GM20000 (cell line): ENCODE results near the gene RNASE12.

Experiments used
- DNase-seq: peaks from one replicate; pipeline ENCODE4 v3.0.0; 2012; ENCODE audit warnings: low spot score
- TF ChIP-seq, protein P1 (sequence below): IDR thresholded peaks from 2 replicates; pipeline ENCODE4 v1.5.1; 2012; ENCODE audit warnings: mild to moderate bottlenecking, control low read depth; ENCODE audit errors: extremely low read depth, missing control alignments

Gene RNASE12, protein sequence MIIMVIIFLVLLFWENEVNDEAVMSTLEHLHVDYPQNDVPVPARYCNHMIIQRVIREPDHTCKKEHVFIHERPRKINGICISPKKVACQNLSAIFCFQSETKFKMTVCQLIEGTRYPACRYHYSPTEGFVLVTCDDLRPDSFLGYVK

DNA sequence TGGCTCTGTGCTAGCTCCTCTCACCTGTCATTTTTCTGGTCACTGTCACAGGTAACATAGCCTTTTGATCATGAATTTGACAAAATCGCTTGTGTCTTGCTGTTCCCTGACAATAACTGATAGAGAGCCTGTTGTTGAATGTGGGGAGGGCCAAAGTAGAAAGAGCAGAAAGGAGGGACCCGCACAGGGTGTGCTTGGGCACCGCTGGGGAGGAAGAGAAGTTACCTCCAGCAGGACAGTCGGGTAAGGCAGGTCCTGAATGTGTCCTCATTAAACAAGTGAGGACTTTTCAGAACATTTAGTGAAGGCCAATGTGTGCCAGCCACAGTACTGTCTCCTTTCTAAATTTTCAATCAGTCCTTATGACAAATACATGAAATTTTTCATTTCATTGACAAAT, at the start of gene RNASE12:
Gene RNASE12 (minus strand): TSS at position 142 of the 400 bp plus-strand sequence. CDS start 653 bp downstream, outside the sequence.
- TF ChIP-seq, protein P1, sequence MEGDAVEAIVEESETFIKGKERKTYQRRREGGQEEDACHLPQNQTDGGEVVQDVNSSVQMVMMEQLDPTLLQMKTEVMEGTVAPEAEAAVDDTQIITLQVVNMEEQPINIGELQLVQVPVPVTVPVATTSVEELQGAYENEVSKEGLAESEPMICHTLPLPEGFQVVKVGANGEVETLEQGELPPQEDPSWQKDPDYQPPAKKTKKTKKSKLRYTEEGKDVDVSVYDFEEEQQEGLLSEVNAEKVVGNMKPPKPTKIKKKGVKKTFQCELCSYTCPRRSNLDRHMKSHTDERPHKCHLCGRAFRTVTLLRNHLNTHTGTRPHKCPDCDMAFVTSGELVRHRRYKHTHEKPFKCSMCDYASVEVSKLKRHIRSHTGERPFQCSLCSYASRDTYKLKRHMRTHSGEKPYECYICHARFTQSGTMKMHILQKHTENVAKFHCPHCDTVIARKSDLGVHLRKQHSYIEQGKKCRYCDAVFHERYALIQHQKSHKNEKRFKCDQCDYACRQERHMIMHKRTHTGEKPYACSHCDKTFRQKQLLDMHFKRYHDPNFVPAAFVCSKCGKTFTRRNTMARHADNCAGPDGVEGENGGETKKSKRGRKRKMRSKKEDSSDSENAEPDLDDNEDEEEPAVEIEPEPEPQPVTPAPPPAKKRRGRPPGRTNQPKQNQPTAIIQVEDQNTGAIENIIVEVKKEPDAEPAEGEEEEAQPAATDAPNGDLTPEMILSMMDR: no peak
- DNase-seq: no peak

DNA sequence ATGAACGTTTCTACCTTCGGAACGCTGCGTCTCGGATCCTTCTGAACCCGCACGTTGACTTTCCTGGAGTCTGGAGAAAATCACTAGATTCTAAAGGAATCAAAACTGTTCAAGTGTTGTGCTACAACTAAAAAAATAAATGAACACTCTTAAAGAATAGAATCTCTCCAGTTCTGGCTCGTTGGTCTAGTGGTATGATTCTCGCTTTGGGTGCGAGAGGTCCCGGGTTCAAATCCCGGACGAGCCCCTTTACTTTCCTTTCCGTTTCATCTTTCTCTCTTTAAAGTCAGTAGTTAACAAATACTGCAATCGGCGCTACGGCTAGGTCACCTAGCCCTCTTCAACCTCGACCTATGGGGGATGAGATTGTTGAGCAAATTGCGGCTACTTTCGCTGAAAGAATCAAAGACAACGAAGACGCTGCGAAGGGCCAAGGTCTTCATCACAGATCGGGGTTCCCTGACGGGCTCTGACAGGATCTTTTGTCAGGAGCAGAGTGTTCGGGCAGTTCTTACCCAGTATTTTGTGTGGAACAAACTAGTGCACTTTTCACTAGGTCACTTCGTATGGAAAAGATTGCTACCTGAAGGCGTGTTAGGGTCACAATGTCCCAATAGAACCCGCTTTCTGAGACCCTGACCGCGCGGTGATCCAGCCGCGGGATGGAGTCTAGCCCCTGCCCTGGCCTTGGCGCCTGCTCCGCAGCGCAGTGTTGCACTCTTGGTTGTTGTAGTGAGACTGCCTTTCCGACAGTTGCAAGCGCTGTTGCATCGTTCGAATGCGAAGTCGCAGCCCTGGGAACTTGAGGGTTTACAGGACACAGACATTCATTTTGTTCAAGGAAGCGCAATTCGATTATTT, 41.9 kb upstream of the RNASE12 start:
- TF ChIP-seq, protein P1: no peak
- peak; percentile 61 for DNase-seq

DNA sequence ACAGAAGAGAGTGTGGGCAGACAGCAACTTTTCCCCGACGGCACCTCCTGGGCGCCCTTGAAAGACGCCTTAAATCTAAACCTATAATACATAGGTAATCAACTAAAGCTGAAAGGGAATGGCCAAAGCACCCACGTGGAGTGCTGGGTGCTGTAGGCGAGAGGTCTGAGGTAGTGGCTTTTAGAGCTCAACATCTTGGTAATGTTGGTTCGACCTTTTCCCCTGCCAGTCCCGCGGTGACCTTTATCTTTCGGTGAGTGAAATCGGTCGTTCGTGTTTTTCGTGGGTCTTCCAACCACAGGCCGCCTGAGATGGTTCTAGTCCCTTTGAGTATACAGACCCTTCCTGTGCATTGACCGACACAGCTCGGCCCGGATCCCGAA, 41.3 kb upstream of the RNASE12 start:
- no peak for DNase-seq
- TF ChIP-seq, protein P1: no peak

DNA sequence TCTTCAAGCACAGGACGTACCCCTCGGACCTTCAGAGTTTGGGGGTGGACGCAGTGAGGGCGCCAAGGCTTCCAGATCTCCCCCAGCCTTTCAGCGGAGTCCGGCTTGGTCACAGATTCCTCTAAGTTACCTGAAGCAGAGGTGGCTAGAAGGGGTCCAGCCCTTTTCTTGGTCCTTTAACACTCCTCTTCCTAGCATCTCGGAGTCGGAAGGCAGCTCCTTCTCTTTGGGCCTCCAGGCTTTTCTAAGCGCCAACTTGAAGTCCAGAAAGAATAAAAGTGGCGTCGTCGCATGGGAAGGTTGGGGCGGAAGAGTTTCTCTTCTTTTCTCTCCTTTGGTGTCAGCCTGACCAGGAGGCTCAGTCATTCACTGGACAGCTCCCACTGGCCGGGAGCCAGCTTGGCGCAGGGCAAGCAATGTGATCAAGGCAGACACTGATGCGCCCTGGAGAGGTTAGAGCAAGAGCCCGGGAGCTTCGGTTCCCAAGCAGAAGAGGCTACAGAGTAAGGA, 40.8 kb upstream of the RNASE12 start:
- TF ChIP-seq, protein P1: no peak
- DNase-seq: no peak

DNA sequence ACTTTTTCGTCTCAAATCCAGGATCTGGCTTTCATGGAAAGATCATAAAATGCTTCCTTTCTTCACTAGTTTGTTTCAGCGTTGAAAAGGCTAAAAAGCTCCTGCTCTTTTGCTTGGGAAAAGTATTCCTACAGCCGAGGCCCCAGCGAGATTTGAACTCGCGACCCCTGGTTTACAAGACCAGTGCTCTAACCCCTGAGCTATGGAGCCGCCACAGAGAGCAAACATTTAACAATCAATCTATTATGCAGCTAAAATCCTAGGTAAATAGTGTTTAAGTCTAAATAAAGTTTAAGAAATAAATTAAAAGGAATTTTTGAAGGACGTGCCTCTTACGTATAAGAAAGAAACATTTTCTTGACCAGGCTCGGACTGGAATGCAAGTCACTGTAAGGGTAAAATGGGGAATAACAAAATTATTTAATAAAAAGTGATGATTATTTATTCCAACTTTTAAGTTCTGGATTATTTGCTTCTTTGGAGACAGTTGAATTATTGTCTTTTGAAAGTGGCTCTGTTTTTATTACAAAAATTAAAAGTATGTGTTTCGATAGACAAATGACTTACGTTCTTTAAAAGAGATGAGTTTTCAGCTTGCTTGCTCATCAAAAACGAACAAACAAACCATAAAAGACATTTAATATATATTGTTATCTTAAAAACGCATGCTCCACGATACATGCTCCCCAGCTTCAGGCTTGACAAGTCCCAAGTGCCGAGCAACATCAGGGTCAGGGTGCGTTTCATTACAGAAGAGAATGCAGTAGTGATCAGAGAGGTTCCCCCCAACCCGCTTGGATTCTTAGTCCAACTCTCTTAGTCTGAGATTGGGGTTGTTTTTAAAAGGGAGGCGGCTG, 40.1 kb upstream of the RNASE12 start:
- TF ChIP-seq, protein P1: no peak
- DNase-seq: no peak

DNA sequence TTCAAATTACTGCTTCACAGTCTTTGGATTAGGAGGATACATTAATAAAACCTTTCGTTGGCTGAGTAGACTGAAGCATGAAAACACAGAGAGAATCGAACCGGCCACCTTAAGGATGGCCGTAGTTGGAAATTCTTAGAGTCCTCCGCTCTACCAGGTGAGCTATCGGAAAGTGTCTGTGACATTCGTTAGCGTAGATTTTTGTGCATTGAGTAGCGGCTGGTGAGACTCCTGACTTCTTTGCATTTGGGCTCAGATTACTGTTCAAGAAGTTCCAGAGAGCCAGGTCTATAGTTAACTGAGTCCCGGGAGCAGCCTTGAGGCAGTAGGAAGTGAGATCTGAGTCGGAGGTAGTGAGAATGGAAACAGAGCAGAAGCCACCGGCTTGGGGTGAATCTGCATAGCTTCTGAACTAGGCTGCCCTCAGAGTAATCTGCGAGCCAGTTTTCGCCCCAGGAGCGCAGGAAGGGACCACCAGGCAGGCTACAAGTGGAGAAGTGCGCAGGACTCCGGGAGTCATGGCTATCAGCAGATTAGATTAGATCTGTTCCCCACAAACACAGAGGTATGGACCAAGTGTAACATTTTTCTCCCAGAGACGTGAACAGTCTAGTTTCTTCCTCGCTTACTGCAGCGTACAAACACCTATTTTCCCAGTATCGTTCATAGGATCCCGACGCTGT, 39.3 kb upstream of the RNASE12 start:
- peak; percentile 28 for DNase-seq
- TF ChIP-seq, protein P1: no peak
